A549 (cell line): ENCODE results near the gene FBRSL1. TPM values are rescaled to one million over a fixed set of nuclear protein-coding genes. Genes with fewer than 3 reads are reported as not detected.

Source experiments
- ATAC-seq, 2 experiments: fragments of 200-7000 bp in 1 of 2; fragments of >200 bp in 1 of 2; cut with Nextera tagmentation in 1 of 2; cut with Tn5 transposase in 1 of 2; 3 replicates each; pipeline versions ENCODE4 v1.8.0 to v1.9.1; 2018 to 2020; ENCODE audit warnings: mild to moderate bottlenecking in 1 of 2, moderate library complexity in 1 of 2
- CTCF ChIA-PET: fragments of 300-600 bp; sonication (Branson Sonifier 250); formaldehyde crosslinking; extraction: SDS; loops from one replicate; lab custom pipeline; 2021; ENCODE audit warnings: antibody characterized with exemption, inconsistent platforms; lab: Yijun Ruan, JAX
- POLR2A ChIA-PET: fragments of 350-600 bp; formaldehyde crosslinking; extraction: SDS; loops from one replicate; lab custom pipeline; 2021; ENCODE audit warnings: antibody characterized with exemption, inconsistent platforms; lab: Yijun Ruan, JAX
- DNase-seq, 2 experiments: peaks; one replicate each; pipeline versions ENCODE4 v3.0.0 to v3.0.0-alpha.2; 2011 to 2016; ENCODE audit warnings: low read depth in 1 of 2, low spot score in 1 of 2
- FAIRE-seq: peaks from 2 replicates; lab custom pipeline; 2011; peaks lifted over from hg19 to GRCh38; lab: Jason Lieb, UNC
- H3K27ac ChIP-seq, 2 experiments: fragments of >200 bp; sonication (Bioruptor Twin); formaldehyde crosslinking; 3 replicates each; pipeline ENCODE4 v1.5.1; 2016 to 2017
- H3K4me1 ChIP-seq: fragments of >200 bp; sonication (Bioruptor Twin); formaldehyde crosslinking; 3 replicates; pipeline ENCODE4 v1.6.1; 2016
- H3K4me2 ChIP-seq: fragments of >200 bp; sonication (Bioruptor Twin); formaldehyde crosslinking; 3 replicates; pipeline ENCODE4 v1.6.1; 2016
- H3K4me3 ChIP-seq: fragments of >200 bp; sonication (Bioruptor Twin); formaldehyde crosslinking; 3 replicates; pipeline ENCODE4 v1.5.1; 2016
- H3K9me3 ChIP-seq: fragments of >200 bp; sonication (Bioruptor Twin); formaldehyde crosslinking; 3 replicates; pipeline ENCODE4 v1.6.1; 2016
- CTCF ChIP-seq: fragments of >200 bp; sonication (Bioruptor Twin); formaldehyde crosslinking; IDR thresholded peaks from 3 replicates; pipeline ENCODE4 v1.5.1; 2016
- EHF ChIP-seq: fragments of 250-450 bp; sonication (Bioruptor Pico); IDR thresholded peaks from 2 replicates; pipeline ENCODE4 v1.5.0; 2020; ENCODE audit warnings: mild to moderate bottlenecking
- ELK1 ChIP-seq: fragments of 150-350 bp; IDR thresholded peaks from 2 replicates; pipeline ENCODE4 v1.6.1; 2014; ENCODE audit warnings: low read depth, mild to moderate bottlenecking, low read length
- EP300 ChIP-seq, 2 experiments: fragments of >200 bp; sonication (Bioruptor Twin); formaldehyde crosslinking; IDR thresholded peaks; 2 replicates in 1 of 2; 3 replicates in 1 of 2; pipeline ENCODE4 v1.6.1; 2016 to 2017
- FOSB ChIP-seq: fragments of 250-450 bp; sonication (Bioruptor Pico); IDR thresholded peaks from 2 replicates; pipeline ENCODE4 v1.5.0; 2020; ENCODE audit warnings: mild to moderate bottlenecking, moderate library complexity
- FOSL2 ChIP-seq, 2 experiments: fragments of 450-650 bp in 1 of 2; fragments of >200 bp in 1 of 2; sonication (Bioruptor Twin) in 1 of 2; formaldehyde crosslinking; IDR thresholded peaks; 2 replicates each; pipeline versions ENCODE4 v1.5.0 to v1.6.1; 2016 to 2020; ENCODE audit warnings: mild to moderate bottlenecking in 1 of 2, moderate library complexity in 1 of 2
- HDAC2 ChIP-seq: fragments of 200-600 bp; sonication (generic); IDR thresholded peaks from 2 replicates; pipeline ENCODE4 v1.6.1; 2016
- HEYL ChIP-seq: fragments of 250-450 bp; sonication (Bioruptor Pico); IDR thresholded peaks from 2 replicates; pipeline ENCODE4 v1.8.0; 2021; ENCODE audit warnings: mild to moderate bottlenecking, moderate library complexity
- HMGXB4 ChIP-seq: fragments of 250-450 bp; sonication (Bioruptor Pico); IDR thresholded peaks from 2 replicates; pipeline ENCODE4 v1.5.0; 2021; ENCODE audit warnings: mild to moderate bottlenecking, moderate library complexity, borderline replicate concordance
- HOXB13 ChIP-seq: fragments of 250-450 bp; sonication (Bioruptor Pico); IDR thresholded peaks from 2 replicates; pipeline ENCODE4 v1.5.0; 2020; ENCODE audit warnings: low read depth, mild to moderate bottlenecking, moderate library complexity
- HOXB5 ChIP-seq: fragments of 250-450 bp; sonication (Bioruptor Pico); IDR thresholded peaks from 2 replicates; pipeline ENCODE4 v1.5.0; 2020; ENCODE audit warnings: mild to moderate bottlenecking, moderate library complexity
- JUN ChIP-seq, 2 experiments: fragments of >200 bp; sonication (Bioruptor Twin); formaldehyde crosslinking; IDR thresholded peaks; 2 replicates in 1 of 2; 3 replicates in 1 of 2; pipeline ENCODE4 v1.6.1; 2016 to 2017
- KDM5A ChIP-seq: fragments of 200-600 bp; sonication (generic); IDR thresholded peaks from 2 replicates; pipeline ENCODE4 v1.6.1; 2016; ENCODE audit warnings: antibody characterized with exemption, mild to moderate bottlenecking
- POLR2AphosphoS2 ChIP-seq: conservative IDR thresholded peaks from 2 replicates; pipeline ENCODE4 v1.6.1; 2012; ENCODE audit warnings: low read length, improper control_type of control experiment, inconsistent platforms
- RNF2 ChIP-seq: fragments of 200-600 bp; sonication (generic); IDR thresholded peaks from 2 replicates; pipeline ENCODE4 v1.6.1; 2016; ENCODE audit warnings: low read depth, mild to moderate bottlenecking, antibody characterized with exemption, moderate library complexity, borderline replicate concordance
- ZC3H11A ChIP-seq: fragments of 450-650 bp; IDR thresholded peaks from 2 replicates; pipeline ENCODE4 v1.6.1; 2014; ENCODE audit warnings: antibody characterized with exemption, mild to moderate bottlenecking
- ZNF302 ChIP-seq: fragments of 250-450 bp; sonication (Bioruptor Pico); IDR thresholded peaks from 2 replicates; pipeline ENCODE4 v1.9.0; 2021; ENCODE audit warnings: inconsistent platforms, mild to moderate bottlenecking, moderate library complexity
- WGBS: methylation state at CpG from one replicate; pipeline ENCODE4 v1.1.6; 2017; ENCODE audit errors: missing lambda C conversion rate; 5-methylcytosine and 5-hydroxymethylcytosine counted together
- polyA plus RNA-seq, 4 experiments: library from polyadenylated mRNA; depleted of rRNA in 3 of 4; stranded (reverse); fragments of >200 nt; fragmentation: RNase III in 1 of 4; extraction: RNeasy Plus Mini Kit Qiagen cat#74134 plus additional on column Dnase treatment in 1 of 4; gene quantifications; 2 replicates in 3 of 4; 3 replicates in 1 of 4; pipeline ENCODE4 v1.2.3, GENCODE V29; 2011 to 2017
- TF ChIP-seq, protein P1 (sequence below): fragments of 450-650 bp; IDR thresholded peaks from 2 replicates; pipeline ENCODE4 v1.6.1; 2014; ENCODE audit warnings: antibody characterized with exemption

FBRSL1 gene
- polyA plus RNA-seq, 2 of the 4 experiments (the other 2 are of a cell fraction): 3.0 to 32.8 TPM

GRCh38 chr12:132527883-132528264 lies 37.9 kb downstream of the FBRSL1 start (continued):
- TF ChIP-seq EP300 (IDR thresholded peaks at IDR 0.05) (no peak), HEYL (no peak), FOSB (CRISPR knock-in tag) (no peak), POLR2AphosphoS2 (no peak), KDM5A (no peak)

GRCh38 chr12:132528564-132529106 lies 38.7 kb downstream of the FBRSL1 start:
- no peak for FAIRE-seq
- WGBS: 91% methylated on average over 18 of the region's 21 CpGs

More at GRCh38 chr12:132528564-132529106, 38.7 kb downstream of the FBRSL1 start:
- Histone ChIP-seq H3K9me3 (peaks cover 30% of the 10 kb centered on the region), H3K4me3 (no peak overlapping the region), H3K27ac (no peak overlapping the region), H3K4me1 (peaks cover 18% of the 10 kb centered on the region), H3K4me2 (no peak overlapping the region)
- no peak for ATAC-seq
- DNase-seq: no peak
- ChIA-PET CTCF (interaction anchor here (1.6 kb wide), 1 partner anchor 113 kb away, joined by 5 read pairs; no protein-coding TSS in a partner anchor), POLR2A (no interaction called here)
- no peak for TF ChIP-seq HOXB5 (CRISPR knock-in tag)
- TF ChIP-seq FOSL2 (IDR thresholded peaks at IDR 0.05): no peak
- no peak for TF ChIP-seq FOSL2 (CRISPR knock-in tag; IDR thresholded peaks at IDR 0.05)
- TF ChIP-seq HDAC2: no peak
- TF ChIP-seq RNF2: no peak
- no peak for TF ChIP-seq ZC3H11A
- TF ChIP-seq ELK1: no peak
- TF ChIP-seq JUN (IDR thresholded peaks at IDR 0.05): no peak
- no peak for TF ChIP-seq CTCF
- TF ChIP-seq HEYL: no peak
- TF ChIP-seq ZNF302 (CRISPR knock-in tag): no peak
- no peak for TF ChIP-seq HOXB13 (CRISPR knock-in tag)
- no peak for TF ChIP-seq HMGXB4 (CRISPR knock-in tag)
- TF ChIP-seq, protein P1, sequence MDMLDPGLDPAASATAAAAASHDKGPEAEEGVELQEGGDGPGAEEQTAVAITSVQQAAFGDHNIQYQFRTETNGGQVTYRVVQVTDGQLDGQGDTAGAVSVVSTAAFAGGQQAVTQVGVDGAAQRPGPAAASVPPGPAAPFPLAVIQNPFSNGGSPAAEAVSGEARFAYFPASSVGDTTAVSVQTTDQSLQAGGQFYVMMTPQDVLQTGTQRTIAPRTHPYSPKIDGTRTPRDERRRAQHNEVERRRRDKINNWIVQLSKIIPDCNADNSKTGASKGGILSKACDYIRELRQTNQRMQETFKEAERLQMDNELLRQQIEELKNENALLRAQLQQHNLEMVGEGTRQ: no peak
- TF ChIP-seq EHF (CRISPR knock-in tag): no peak
